ENCODE results near the gene FA2H. TPM values are rescaled to one million over a fixed set of nuclear protein-coding genes. Genes with fewer than 3 reads are reported as not detected.

The FA2H gene
- total and polyA plus RNA-seq, 2 of the 13 experiments (the other 11 are each of a cell fraction or from before 2014, with no cell fraction given) = 0.20 TPM; not detected in 1

DNA sequence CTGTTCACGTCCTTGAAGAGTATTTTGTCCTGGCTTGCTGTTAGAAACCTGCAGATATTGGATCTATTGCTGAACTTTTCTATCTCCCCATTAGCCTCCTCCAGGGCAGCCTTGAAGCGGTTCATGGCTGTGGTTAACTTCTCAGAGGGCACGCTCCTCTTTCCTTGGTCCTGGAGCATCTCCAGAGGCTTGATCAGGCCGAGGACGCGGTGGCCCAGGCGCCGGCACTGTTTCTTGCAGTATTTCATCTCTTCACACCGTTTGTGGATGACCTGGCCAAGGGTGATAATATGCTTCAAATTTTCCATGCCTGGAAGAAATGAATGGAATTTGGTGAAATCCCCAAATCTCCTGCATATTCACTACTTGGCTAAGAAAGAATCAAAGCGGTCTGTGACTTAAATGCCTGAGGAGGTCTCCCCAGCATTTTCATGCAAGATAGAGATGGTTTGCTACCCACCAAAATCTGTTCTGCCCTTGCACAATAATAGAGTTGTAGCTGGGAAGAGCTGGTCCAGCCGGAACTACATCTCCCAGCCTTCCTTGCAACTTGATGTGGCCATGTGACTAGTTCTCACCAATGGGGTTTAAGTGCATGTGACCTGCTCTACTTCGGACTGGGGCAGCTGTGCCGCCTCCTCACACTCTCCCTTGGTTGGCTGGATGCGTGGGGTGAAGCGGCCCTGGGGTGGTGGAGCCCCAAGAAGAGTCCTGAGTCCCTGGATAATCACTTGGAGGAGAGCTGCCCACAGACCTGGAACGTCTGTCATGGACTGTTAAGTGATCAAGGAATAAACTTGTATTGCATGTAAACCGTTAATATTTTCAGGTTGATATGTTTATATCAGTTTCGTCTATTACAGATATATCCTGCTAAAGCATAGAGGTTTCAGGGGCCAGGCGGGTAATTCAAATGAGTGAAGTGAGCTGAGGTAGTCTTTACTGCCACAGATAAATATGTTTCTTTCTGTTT lies 78.9 kb downstream of the FA2H start:
- Histone ChIP-seq H3K27ac (ENCODE audit: extremely low read length, insufficient read depth, low read length) (peak overlapping the region; percentile 11), H3K36me3 (replicated peaks in 1 of 2; ENCODE audit: control insufficient read depth in 1 of 2, insufficient read depth in 2 of 2, low read length in 2 of 2) (peaks cover 10 to 23% of the 10 kb centered on the region in 2 experiments; a peak in 4 of 5 replicates), H4K20me1 (ENCODE audit: insufficient read depth, low read length) (no peaks in the 10 kb centered on the region), H3K4me2 (ENCODE audit: low read depth, low read length) (peak overlapping the region; percentile 89), H2AFZ (ENCODE audit: low read length) (peak overlapping the region; percentile 78), H3K27me3 (ENCODE audit: control insufficient read depth in 1 of 2, insufficient read depth in 2 of 2, low read length in 2 of 2) (no peaks in the 10 kb centered on the region; a peak in 1 of 5 replicates), H3K9me3 (ENCODE audit: low read length) (no peaks in the 10 kb centered on the region), H3K9ac (ENCODE audit: insufficient read depth, low read depth, low read length) (peak overlapping the region; percentile 61), H3K79me2 (ENCODE audit: insufficient read depth, low read length) (no peaks in the 10 kb centered on the region), H3K4me1 (ENCODE audit: insufficient read depth, low read length) (peaks cover 26% of the 10 kb centered on the region), H3K4me3 (replicated peaks in 1 of 3; ENCODE audit: insufficient read depth in 1 of 3, low read depth in 2 of 3, low read length in 3 of 3) (peak overlapping the region; percentile 50 to 70 (median 55))
- intact Hi-C loops (cut with micrococcal nuclease; ENCODE audit: unreplicated experiment) (no loop called here), in situ Hi-C loops (cut with HindIII; ENCODE audit: extremely low pct_ligation_motif_present, low pct_unique_long_range_greater_than_20kb) (no loop called here)
- ATAC-seq (peak; percentile 95), DNase-seq (ENCODE audit: low spot score) (peak; percentile 96), FAIRE-seq (peak; percentile 98)
- CTCF ChIA-PET (ENCODE audit: low intra/inter-chr PET ratio, low total read pairs) = no interaction called here
- no TSS peak for BruUV-seq (replicated peaks)
- POLR2A ChIA-PET = interaction anchor here (0.7 to 2.1 kb wide), 4 partner anchors 15 to 89 kb away, joined by 4 to 17 read pairs (median 6); partner anchors contain the start of genes GLG1 and RFWD3
- 56% methylated on average over 19 of the region's 19 CpGs for WGBS (ENCODE audit: low lambda C conversion rate)
- peak; percentile 76; the same call in 1 of the 2 replicates for TF ChIP-seq ZNF430 (CRISPR knock-in tag; IDR thresholded peaks at IDR 0.05)
- peak; percentile 75; the same call in 1 of the 2 replicates for TF ChIP-seq ZNF691 (CRISPR knock-in tag; IDR thresholded peaks at IDR 0.05; ENCODE audit: borderline replicate concordance, low read depth)
- no peak; the same call in 1 of the 2 replicates for TF ChIP-seq LBX2 (CRISPR knock-in tag; IDR thresholded peaks at IDR 0.05; ENCODE audit: borderline replicate concordance)
- TF ChIP-seq THAP11 (CRISPR knock-in tag; IDR thresholded peaks at IDR 0.05) = peak; percentile 100
- 0 out of 2 replicates have a peak, but pooled peaks have one; percentile 41 for TF ChIP-seq SNAPC2 (CRISPR knock-in tag; IDR thresholded peaks at IDR 0.05)
- TF ChIP-seq SMAD1 (CRISPR knock-in tag; IDR thresholded peaks at IDR 0.05; ENCODE audit: borderline replicate concordance, low read depth) = no peak
- no peak for TF ChIP-seq ZNF441 (CRISPR knock-in tag; IDR thresholded peaks at IDR 0.05; ENCODE audit: borderline replicate concordance)
- no peak for TF ChIP-seq AHR (CRISPR knock-in tag; IDR thresholded peaks at IDR 0.05)
- TF ChIP-seq SALL1 (CRISPR knock-in tag; IDR thresholded peaks at IDR 0.05) = peak; percentile 84
- peak; percentile 78 for TF ChIP-seq ZNF598 (CRISPR knock-in tag; IDR thresholded peaks at IDR 0.05; ENCODE audit: borderline replicate concordance)
- TF ChIP-seq MAFF (IDR thresholded peaks at IDR 0.05; ENCODE audit: low read depth, low read length) = no peak
- no peak for TF ChIP-seq RFX1 (IDR thresholded peaks at IDR 0.05)
- no peak for TF ChIP-seq ADNP (CRISPR knock-in tag; IDR thresholded peaks at IDR 0.05)
- TF ChIP-seq ZNF737 (CRISPR knock-in tag; IDR thresholded peaks at IDR 0.05; ENCODE audit: borderline replicate concordance) = no peak
- no peak for TF ChIP-seq ZNF670 (CRISPR knock-in tag; IDR thresholded peaks at IDR 0.05; ENCODE audit: borderline replicate concordance)
- peak; percentile 42; the same call in 1 of the 2 replicates for TF ChIP-seq ZNF652 (CRISPR knock-in tag; IDR thresholded peaks at IDR 0.05; ENCODE audit: borderline replicate concordance, low read depth)
- no peak for TF ChIP-seq ONECUT2 (CRISPR knock-in tag; IDR thresholded peaks at IDR 0.05)
- TF ChIP-seq ZNF7 (CRISPR knock-in tag; IDR thresholded peaks at IDR 0.05) = peak; percentile 50; the same call in 1 of the 2 replicates
- no peak for TF ChIP-seq ZC3H4 (CRISPR knock-in tag; IDR thresholded peaks at IDR 0.05; ENCODE audit: borderline replicate concordance)
- no peak for TF ChIP-seq TOE1 (CRISPR knock-in tag; IDR thresholded peaks at IDR 0.05)
- peak; percentile 67; the same call in 1 of the 2 replicates for TF ChIP-seq ZSCAN31 (CRISPR knock-in tag; IDR thresholded peaks at IDR 0.05; ENCODE audit: low read depth)
- no peak for TF ChIP-seq ZNF589 (CRISPR knock-in tag; conservative IDR thresholded peaks at IDR 0.05)
- no peak for TF ChIP-seq DNMT3B (CRISPR knock-in tag; conservative IDR thresholded peaks at IDR 0.05)
